Activated naive CD8-positive, alpha-beta T cell (primary cell): Measurements from ENCODE around the gene C4orf33.
"Not testable (repeated sequence)": the region's sequence is repeated elsewhere in the genome, so short reads cannot be mapped to it uniquely, and the experiment has no call there.

Experiments
- H3K27ac Mint-ChIP-seq: one replicate; pipeline ENCODE4 v1.8.0; 2021; ENCODE audit warnings: mixed read lengths
- H3K27me3 Mint-ChIP-seq: one replicate; pipeline ENCODE4 v1.8.0; 2021; ENCODE audit warnings: mixed read lengths
- H3K36me3 Mint-ChIP-seq: one replicate; pipeline ENCODE4 v1.8.0; 2021; ENCODE audit warnings: mixed read lengths
- H3K4me1 Mint-ChIP-seq: one replicate; pipeline ENCODE4 v1.8.0; 2021; ENCODE audit warnings: low read depth, mixed read lengths
- H3K4me3 Mint-ChIP-seq: one replicate; pipeline ENCODE4 v1.8.0; 2021; ENCODE audit warnings: mild to moderate bottlenecking, mixed read lengths
- H3K9me3 Mint-ChIP-seq: one replicate; pipeline ENCODE4 v1.8.0; 2021; ENCODE audit warnings: low read depth, mixed read lengths

The C4orf33 gene

DNA sequence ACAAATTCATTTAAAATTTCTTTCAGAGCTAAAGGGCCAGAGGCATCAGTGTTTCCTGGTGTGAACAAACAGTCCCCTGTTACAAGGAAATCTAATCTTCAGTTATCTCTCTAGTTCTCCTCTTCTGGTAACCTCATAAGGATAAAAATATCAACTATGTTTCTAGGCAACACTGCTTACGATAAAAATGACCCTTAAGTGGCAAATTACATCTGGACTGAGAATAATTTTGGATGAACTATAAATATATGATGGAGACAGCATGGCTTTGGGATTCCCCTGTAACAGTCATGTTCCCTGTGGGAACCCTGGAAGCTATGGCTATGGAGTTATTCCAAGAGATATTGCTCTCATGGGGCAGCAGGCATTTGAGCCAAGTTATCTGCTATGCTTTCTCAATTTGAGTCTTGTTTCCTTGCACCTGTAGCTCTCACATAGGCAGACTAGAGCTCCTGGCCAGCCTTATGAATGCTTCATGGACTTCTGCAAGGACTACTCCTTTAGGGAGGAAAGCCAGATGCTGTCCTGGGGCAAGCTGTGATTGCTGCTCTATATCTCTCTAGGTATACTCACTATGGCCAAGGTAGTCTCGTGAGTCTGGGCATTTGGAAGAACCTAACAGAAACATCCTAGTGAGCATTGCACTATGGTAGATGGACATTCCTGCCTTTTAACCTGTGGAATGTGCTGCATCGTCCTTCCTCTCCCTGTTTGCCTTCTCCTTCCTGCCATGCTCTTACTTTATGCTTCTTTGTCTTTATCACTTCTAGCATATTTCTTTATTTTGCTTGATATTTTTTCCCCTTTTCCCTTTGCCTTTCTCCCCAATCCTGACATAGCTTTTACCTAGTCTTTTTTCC, 14.2 kb downstream of the C4orf33 start:
- no peaks in the 10 kb centered on the region for H3K27me3 Mint-ChIP-seq
- no peak overlapping the region for H3K4me3 Mint-ChIP-seq
- peaks cover 15% of the 10 kb centered on the region for H3K36me3 Mint-ChIP-seq
- H3K4me1 Mint-ChIP-seq = no peaks in the 10 kb centered on the region
- no peak overlapping the region for H3K27ac Mint-ChIP-seq
- H3K9me3 Mint-ChIP-seq = no peaks in the 10 kb centered on the region

GRCh38 chr4:129110931-129111330, 15.0 kb downstream of the C4orf33 start:
- peaks cover 15% of the 10 kb centered on the region for H3K36me3 Mint-ChIP-seq
- H3K4me3 Mint-ChIP-seq = no peak overlapping the region
- H3K4me1 Mint-ChIP-seq = no peaks in the 10 kb centered on the region
- H3K9me3 Mint-ChIP-seq = no peaks in the 10 kb centered on the region
- no peak overlapping the region for H3K27ac Mint-ChIP-seq
- H3K27me3 Mint-ChIP-seq = no peaks in the 10 kb centered on the region

- Mint-ChIP-seq H3K4me1 (no peaks in the 10 kb centered on the region), H3K4me3 (no peak overlapping the region), H3K27ac (no peak overlapping the region), H3K27me3 (no peaks in the 10 kb centered on the region), H3K36me3 (peaks cover 15% of the 10 kb centered on the region), H3K9me3 (no peaks in the 10 kb centered on the region)
These were observed 16.0 kb downstream of the C4orf33 start for GRCh38 chr4:129111919-129112318.

DNA sequence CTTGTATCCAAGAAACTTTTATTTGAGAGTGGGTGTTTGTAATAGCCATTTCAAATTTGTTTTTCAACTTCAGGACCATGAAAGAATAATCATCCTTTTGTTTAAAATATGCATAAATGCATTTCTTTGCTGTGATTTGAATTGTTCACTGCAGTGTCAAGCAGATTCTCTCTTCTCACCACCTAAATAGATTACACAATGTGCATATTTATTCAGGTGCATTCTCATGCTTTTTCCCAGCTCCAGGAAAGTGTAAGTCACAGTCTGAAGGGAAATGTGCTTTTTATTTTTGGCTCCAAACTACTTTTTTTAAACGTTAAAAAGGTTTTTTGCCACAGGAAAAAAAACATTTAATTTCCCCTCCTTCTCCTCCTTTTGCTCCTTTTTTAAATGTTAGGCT, 17.5 kb downstream of the C4orf33 start:
- H3K4me3 Mint-ChIP-seq = no peak overlapping the region
- no peaks in the 10 kb centered on the region for H3K9me3 Mint-ChIP-seq
- no peak overlapping the region for H3K27ac Mint-ChIP-seq
- no peaks in the 10 kb centered on the region for H3K4me1 Mint-ChIP-seq
- H3K36me3 Mint-ChIP-seq = peaks cover 15% of the 10 kb centered on the region
- H3K27me3 Mint-ChIP-seq = no peaks in the 10 kb centered on the region

DNA sequence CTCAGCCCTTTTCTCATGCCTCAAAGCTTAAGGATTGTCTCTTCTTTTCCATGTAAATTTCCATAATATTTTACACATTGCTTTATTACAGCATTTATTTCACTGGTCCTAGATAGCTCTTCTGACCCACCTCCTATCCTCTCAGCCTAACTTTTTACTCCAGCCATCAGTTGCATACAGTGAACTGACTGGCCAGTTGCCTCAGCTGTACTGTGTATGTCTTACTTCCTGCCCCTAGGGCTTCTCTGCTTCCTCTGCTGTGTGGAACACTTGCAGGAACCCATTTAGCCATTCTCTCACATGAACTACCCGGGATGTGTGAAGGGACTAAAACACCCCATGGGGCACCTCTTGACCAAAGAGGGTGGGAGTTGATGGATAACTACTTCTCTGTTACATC, 18.0 kb downstream of the C4orf33 start:
- H3K4me3 Mint-ChIP-seq = no peak overlapping the region
- H3K27ac Mint-ChIP-seq = no peak overlapping the region
- H3K4me1 Mint-ChIP-seq = no peaks in the 10 kb centered on the region
- no peaks in the 10 kb centered on the region for H3K9me3 Mint-ChIP-seq
- no peaks in the 10 kb centered on the region for H3K27me3 Mint-ChIP-seq
- peaks cover 15% of the 10 kb centered on the region for H3K36me3 Mint-ChIP-seq

DNA sequence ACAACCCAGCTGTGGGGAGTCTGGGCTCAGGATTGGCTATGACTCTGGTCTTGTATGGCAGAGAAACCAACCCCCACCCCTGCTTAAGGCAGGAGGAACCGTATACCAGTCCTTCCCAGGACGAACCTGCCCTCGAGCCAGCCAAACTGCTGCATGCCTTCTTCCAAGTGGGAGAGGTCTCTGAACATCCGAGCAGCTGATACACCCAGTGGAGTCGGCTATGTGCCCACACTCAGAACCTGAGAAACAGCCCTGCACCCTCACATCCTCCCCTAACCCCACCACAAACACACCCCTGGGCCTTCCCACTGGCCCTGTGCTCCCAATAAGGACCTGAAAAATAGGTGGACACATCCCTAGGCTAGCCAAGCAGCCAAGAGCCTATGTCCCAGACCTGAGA, 21.8 kb downstream of the C4orf33 start:
- no peak overlapping the region for H3K27ac Mint-ChIP-seq
- H3K4me1 Mint-ChIP-seq = no peaks in the 10 kb centered on the region
- no peaks in the 10 kb centered on the region for H3K27me3 Mint-ChIP-seq
- no peak overlapping the region for H3K4me3 Mint-ChIP-seq
- peaks cover 7% of the 10 kb centered on the region for H3K36me3 Mint-ChIP-seq
- H3K9me3 Mint-ChIP-seq = no peaks in the 10 kb centered on the region

- H3K27me3 Mint-ChIP-seq, H3K4me1 Mint-ChIP-seq: not testable (repeated sequence)
These were observed 30.7 kb downstream of the C4orf33 start for GRCh38 chr4:129126614-129127013.

GRCh38 chr4:129129143-129129542, 33.2 kb downstream of the C4orf33 start:
- H3K27ac Mint-ChIP-seq = no peak overlapping the region
- no peaks in the 10 kb centered on the region for H3K27me3 Mint-ChIP-seq
- peaks cover 5% of the 10 kb centered on the region for H3K9me3 Mint-ChIP-seq
- no peaks in the 10 kb centered on the region for H3K4me1 Mint-ChIP-seq
- no peak overlapping the region for H3K4me3 Mint-ChIP-seq
- H3K36me3 Mint-ChIP-seq = peaks cover 2% of the 10 kb centered on the region

More at GRCh38 chr4:129126614-129127013, 30.7 kb downstream of the C4orf33 start:
- not testable (repeated sequence) for H3K4me3 Mint-ChIP-seq, H3K27ac Mint-ChIP-seq, H3K9me3 Mint-ChIP-seq
- peaks cover 12% of the 10 kb centered on the region for H3K36me3 Mint-ChIP-seq

DNA sequence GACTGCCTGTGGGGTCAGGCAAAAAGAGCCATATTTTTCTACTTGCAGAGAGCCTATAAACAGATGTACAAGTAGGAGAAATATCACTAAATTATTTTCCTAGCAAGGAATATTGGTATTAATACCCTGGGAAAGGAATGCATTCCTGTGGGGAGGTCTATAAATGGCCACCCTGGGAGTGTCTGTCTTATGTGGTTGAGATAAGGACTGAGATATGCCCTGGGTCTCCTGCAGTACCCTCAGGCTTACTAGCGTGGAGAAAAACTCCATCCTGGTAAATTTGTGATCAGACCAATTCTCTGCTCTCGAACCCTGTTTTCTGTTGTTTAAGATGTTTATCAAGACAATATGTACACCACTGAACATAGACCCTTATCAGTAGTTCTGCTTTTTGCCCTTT, 35.4 kb downstream of the C4orf33 start:
- Mint-ChIP-seq H3K4me1 (no peaks in the 10 kb centered on the region), H3K36me3 (no peaks in the 10 kb centered on the region), H3K9me3 (peaks cover 5% of the 10 kb centered on the region), H3K27me3 (no peaks in the 10 kb centered on the region), H3K27ac (no peak overlapping the region), H3K4me3 (no peak overlapping the region)

GRCh38 chr4:129136433-129136832, 40.5 kb downstream of the C4orf33 start:
- Mint-ChIP-seq H3K27ac (no peak overlapping the region), H3K36me3 (no peaks in the 10 kb centered on the region), H3K4me3 (no peak overlapping the region), H3K4me1 (no peaks in the 10 kb centered on the region), H3K27me3 (no peaks in the 10 kb centered on the region), H3K9me3 (no peaks in the 10 kb centered on the region)

- no peaks in the 10 kb centered on the region for H3K27me3 Mint-ChIP-seq
- H3K9me3 Mint-ChIP-seq = no peaks in the 10 kb centered on the region
- H3K27ac Mint-ChIP-seq = no peak overlapping the region
- no peak overlapping the region for H3K4me3 Mint-ChIP-seq
- no peaks in the 10 kb centered on the region for H3K4me1 Mint-ChIP-seq
- no peaks in the 10 kb centered on the region for H3K36me3 Mint-ChIP-seq
These were observed 43.0 kb downstream of the C4orf33 start for GRCh38 chr4:129138810-129139496.

DNA sequence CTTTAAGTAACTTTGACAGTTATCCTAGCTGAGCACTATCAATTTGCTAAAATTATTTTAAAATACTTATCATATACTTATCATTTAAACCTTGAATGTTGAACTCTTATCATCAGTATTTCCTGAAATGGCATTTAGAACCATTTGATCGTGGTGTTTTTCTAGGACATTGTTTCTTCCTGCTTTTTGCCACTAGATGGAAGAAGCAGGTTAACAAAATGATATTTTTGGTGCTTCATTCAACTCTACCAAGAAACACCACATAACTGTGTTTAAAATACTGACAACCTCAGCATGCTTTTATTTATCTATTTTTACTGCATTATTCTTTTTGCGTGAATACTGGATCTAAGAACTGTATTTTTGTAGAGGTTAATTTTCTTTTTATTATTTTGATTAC, 44.6 kb downstream of the C4orf33 start:
- Mint-ChIP-seq H3K4me1 (no peaks in the 10 kb centered on the region), H3K36me3 (no peaks in the 10 kb centered on the region), H3K9me3 (no peaks in the 10 kb centered on the region), H3K27me3 (peaks cover 2% of the 10 kb centered on the region), H3K4me3 (no peak overlapping the region), H3K27ac (no peak overlapping the region)

DNA sequence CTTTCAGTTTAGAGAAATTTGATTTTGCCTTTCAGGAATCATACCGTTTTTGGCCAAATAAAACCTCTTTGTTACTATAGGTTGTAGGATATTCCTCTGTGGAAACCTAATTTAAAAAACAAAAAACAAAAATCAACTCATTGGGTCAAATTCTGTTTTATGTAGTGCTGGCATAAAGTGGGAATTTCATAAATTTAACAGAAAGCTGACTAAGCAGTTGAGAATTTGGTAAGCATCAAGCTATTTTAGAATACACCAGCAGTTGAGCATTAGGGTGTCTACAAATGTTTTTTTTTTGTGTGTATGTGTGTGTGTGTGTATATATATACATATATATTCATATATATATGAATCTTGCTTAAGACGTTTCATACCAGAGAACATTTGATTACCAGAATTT, 47.4 kb downstream of the C4orf33 start:
- H3K27me3 Mint-ChIP-seq = peaks cover 2% of the 10 kb centered on the region
- no peaks in the 10 kb centered on the region for H3K36me3 Mint-ChIP-seq
- no peak overlapping the region for H3K4me3 Mint-ChIP-seq
- H3K4me1 Mint-ChIP-seq = no peaks in the 10 kb centered on the region
- H3K27ac Mint-ChIP-seq = no peak overlapping the region
- no peaks in the 10 kb centered on the region for H3K9me3 Mint-ChIP-seq

DNA sequence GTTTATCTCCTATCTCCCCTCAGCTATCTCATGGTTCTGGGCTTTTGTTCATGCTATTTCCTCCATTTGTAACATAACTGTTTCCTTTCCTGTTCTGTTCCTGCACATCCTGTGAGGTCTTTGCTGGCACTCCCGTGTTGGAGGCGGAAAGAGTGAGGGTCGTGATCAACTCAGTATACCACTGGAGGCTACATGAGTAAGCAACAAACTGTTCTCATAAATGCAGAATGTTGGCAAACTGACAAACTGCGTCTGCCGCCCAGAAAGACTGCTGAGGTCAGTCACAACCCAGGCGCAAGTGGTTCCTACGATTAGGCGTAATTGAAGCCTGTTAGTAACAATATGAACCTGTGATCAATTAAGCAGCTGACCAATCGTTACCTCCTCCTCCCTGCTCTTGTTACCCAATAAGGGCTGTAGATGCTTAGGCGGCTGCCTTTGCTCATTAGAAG, 48.8 kb downstream of the C4orf33 start:
- Mint-ChIP-seq H3K27me3 (peaks cover 2% of the 10 kb centered on the region), H3K4me1 (no peaks in the 10 kb centered on the region), H3K27ac (no peak overlapping the region), H3K36me3 (no peaks in the 10 kb centered on the region), H3K4me3 (no peak overlapping the region), H3K9me3 (no peaks in the 10 kb centered on the region)

DNA sequence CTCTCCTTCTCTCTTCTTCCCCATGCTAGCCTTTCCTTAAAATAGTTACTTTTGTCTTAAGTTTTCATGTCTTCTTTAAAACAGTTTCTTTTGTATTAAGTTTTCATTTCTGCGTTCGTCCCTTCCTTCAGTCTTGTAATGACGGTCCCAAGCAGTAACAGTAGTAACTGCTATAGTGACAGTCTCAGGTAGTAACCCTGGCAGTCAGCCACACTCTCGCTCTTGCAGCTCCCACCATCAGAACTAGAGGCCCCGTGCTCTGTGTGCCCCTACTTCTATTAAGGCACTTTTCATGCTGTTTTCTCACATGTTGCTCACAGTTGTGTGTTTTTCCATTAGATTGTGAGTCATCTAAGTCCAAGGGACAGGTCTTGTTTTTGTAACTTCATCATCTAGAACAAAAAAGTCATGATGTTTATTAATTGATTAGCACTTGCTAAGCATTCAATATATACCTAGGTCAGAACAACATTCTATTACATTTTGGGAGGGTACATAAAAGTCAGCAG, 49.3 kb downstream of the C4orf33 start:
- Mint-ChIP-seq H3K27me3 (peaks cover 4% of the 10 kb centered on the region), H3K27ac (no peak overlapping the region), H3K36me3 (no peaks in the 10 kb centered on the region)

More for the DNA sequence above, 49.3 kb downstream of the C4orf33 start:
- Mint-ChIP-seq H3K9me3 (no peaks in the 10 kb centered on the region), H3K4me3 (no peak overlapping the region), H3K4me1 (no peaks in the 10 kb centered on the region)
